HG02970 (cell line): ENCODE measurements around the gene ATF3.

Experiments
- ATAC-seq: cut with Tn5 transposase; IDR thresholded peaks from one replicate; pipeline ENCODE4 v1.9.1; 2021; ENCODE audit warnings: mild to moderate bottlenecking, moderate library complexity, moderate number of reproducible peaks; ENCODE audit not compliant: unreplicated experiment, low FRiP score

ATF3 gene

GRCh38 chr1:212608392-212608958 lies at the start of gene ATF3:
Gene ATF3, plus strand, starts transcription at chr1:212608761. Its CDS starts 6,261 bp downstream, at chr1:212615022.
- ATAC-seq = peak; percentile 59

DNA sequence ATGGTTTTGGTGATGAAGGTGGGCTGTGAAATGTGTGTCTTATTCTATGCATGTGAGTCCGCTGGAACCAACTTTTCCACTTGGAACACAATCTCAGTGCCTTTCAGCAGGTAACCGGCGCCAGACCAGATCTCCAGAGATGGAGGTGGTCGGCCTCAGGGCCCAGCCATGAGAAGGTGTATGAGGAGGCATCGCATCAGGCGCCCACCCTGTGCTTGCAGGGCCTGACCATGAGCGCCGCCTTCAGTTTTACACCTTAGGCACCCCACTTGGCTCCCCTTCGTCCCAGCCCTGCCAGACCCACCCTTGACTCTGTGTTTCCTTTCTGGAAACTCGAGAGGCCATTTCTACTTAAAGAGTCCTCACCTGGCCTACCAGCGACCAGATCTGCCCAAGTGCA lies 48.6 kb upstream of the ATF3 start:
- no peak for ATAC-seq

DNA sequence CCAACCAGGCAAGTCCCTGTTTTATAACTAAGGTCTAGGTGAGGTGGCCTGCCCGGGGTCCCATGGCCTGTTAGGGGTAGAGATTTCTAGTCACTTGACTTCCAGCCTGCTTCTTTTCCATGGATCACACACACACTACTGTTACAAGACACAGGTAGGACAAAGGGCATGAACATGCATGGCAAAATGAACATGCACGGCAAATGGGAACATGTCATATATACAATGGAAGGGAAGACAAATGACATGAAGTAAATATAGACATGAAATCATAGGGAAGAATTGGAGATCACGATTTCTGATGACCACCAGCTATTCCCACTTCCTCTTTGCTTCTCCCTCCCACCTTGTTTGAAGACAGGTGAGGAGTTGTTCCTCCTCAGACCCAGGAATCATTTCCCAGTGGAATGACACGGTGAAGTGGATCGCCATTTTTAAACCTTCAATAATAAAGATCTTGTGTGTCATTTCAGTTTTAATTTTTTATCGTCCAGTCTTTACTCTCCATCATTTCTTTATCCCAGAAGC lies 47.6 kb upstream of the ATF3 start:
- ATAC-seq = no peak

- ATAC-seq = no peak
These were observed 47.0 kb upstream of the ATF3 start for GRCh38 chr1:212561501-212561931.

GRCh38 chr1:212562771-212563170 lies 45.8 kb upstream of the ATF3 start:
- ATAC-seq = no peak

DNA sequence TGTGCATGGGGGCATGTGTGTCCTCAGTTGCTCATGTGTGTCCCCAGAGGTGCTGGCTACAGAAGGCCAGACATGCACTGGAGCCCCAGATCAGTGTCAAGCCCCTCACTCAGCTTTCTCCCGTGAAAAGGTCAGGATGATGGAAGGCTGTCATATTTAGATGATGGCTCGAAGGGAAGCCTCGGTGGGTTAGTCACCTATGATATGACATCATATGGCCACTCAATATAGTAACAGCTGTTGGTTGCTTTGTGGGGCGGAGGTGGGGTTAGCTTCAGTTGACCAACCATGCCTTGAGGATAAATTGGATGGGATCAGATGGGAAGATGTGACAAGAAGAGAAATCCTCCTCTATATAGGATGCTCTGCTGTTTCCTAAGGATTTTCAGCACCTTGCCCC lies 43.5 kb upstream of the ATF3 start:
- ATAC-seq = no peak

GRCh38 chr1:212565571-212566305 lies 42.8 kb upstream of the ATF3 start:
- ATAC-seq = no peak

DNA sequence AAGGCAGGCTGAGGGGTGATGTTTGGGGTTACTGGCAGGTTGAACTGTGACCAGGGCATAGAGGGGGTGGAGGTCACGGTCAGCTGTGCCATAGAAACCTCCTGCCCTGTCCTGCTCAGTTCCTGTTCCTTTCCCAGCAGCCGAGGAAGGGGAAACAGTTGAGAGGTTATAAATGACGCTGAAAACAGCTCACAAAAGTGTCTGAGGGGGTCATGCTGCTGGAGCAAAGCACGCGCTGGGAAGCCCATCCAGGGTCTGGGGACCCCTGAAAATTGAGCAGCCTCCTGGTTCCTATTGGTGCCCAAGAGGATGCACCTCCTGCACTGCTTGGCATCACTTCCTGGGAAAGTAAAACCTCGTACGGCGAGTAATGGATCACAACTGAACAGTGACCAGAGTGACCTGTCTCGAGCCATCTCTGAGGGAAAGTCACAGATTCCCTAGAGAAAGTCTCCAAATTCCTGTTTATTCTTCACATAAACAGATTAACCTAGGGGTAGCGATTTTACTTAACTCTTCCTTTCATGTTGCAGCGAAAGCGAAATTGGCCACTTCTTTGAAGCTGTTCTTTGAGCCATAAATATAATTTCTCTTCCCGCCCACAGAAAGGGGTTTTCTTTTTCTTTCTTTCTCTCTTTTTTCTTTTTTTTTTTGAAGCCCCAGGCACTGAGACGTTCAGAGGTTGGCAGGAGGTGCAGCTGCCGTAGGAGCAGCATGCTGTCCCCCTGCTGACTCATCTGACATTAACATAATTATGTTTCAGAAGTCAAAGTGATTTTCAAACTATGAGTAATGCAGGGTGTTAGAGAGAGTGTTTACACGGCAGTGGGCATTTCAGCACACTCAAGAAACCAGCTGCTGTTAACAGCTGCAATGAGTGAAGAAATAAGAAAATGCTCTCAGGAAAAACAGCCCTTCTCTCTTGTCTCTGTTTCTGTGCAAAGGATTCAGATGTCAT lies 41.8 kb upstream of the ATF3 start:
- peak; percentile 96 for ATAC-seq

GRCh38 chr1:212567638-212568037 lies 40.9 kb upstream of the ATF3 start:
- ATAC-seq = no peak

GRCh38 chr1:212568978-212569537 lies 39.5 kb upstream of the ATF3 start:
- no peak for ATAC-seq

DNA sequence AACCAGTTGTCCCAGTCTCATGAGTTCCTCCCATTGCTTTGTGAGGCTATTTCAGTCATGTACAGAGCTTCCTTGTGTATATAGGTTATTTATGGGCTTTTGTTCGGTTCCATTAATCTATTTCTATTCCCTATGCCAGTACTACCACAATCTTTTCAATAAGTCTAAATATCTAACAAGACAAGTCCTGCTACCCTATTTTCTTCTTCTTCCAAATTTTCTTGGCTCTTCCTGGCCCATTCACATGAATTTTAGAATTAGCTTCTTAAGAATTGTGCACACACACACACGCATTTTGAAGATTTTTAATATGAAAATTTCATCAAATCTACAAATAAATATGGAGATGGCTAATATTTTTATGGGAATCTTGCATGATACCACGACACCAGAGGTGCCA lies 33.8 kb upstream of the ATF3 start:
- ATAC-seq = no peak

GRCh38 chr1:212575333-212575732 lies 33.2 kb upstream of the ATF3 start:
- no peak for ATAC-seq

DNA sequence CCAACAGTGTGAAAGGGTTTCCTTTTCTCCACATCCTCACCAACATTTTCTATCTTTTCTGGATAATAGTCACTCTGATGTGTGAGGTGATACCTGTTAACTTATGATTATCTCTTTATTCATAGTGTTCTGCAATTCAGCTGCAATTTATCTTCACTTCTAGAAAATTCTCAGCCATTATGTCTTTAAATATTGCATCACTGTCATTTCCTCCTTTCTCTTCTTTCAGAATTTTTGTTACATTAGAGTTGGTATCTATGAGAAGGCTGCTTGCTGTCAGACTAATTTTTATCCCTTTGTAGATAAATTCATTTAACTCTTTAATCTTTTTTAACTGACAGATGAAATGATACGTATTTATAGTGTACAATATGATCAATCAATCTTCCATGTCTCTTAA lies 30.5 kb upstream of the ATF3 start:
- ATAC-seq = no peak

DNA sequence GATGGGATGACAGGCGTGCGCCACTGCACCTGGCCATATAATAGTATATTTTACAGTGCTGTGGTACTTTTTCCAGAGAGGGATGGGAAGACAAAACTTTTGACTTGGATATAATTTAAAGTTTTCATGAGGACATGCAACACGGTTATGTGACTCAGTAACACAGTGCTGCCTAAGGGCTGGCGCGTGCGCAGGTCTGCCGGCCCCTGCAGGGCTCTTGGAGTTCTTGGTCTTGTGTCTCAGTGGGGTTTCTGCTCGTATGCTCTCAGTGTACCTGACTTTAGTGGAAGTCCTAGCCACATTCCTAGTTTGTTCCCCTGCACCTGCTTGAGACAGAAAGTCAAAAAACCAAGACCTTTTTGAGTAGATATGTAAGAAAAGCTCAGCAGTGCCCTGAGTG lies 27.5 kb upstream of the ATF3 start:
- no peak for ATAC-seq

- no peak for ATAC-seq
These were observed 26.3 kb upstream of the ATF3 start for GRCh38 chr1:212582291-212582690.

DNA sequence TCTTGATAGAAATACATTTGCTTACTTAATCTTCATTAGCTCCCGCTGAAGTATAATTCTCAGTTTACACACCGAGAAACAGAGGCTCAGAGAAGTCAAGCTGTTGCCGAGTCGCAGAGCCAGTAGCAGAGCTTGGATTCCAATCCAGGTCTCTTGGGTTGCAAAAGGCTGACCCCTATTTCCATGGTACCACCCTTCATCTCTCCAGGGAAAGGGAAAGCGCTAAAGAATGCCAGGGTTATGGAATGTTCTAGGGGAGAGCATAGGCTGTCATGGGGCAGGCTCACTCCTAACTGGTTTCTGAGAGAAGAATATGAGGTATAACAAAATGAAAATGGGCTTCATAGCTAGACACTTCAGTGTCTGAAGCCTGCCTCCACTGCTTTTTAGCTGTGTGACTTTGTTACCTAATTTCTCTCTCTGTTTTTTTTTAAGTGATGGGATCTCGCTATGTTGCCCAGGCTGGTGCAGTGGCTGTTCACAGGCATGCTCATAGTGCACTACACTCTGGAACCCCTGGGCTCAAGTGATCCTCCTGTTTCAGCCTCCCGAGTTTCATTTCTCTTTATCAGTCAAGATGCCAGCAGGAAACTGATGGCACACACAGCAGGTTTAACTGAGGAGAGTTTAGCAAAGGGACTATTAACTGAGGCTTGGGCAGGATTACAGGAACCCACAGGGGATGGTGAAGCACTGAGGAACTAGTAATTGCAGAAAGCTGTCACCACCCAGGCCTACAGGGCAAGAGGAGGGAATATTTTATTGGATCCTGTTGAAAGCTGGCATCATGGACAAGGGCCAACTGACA lies 25.5 kb upstream of the ATF3 start:
- ATAC-seq = no peak

GRCh38 chr1:212583643-212584042 lies 24.9 kb upstream of the ATF3 start:
- no peak for ATAC-seq

DNA sequence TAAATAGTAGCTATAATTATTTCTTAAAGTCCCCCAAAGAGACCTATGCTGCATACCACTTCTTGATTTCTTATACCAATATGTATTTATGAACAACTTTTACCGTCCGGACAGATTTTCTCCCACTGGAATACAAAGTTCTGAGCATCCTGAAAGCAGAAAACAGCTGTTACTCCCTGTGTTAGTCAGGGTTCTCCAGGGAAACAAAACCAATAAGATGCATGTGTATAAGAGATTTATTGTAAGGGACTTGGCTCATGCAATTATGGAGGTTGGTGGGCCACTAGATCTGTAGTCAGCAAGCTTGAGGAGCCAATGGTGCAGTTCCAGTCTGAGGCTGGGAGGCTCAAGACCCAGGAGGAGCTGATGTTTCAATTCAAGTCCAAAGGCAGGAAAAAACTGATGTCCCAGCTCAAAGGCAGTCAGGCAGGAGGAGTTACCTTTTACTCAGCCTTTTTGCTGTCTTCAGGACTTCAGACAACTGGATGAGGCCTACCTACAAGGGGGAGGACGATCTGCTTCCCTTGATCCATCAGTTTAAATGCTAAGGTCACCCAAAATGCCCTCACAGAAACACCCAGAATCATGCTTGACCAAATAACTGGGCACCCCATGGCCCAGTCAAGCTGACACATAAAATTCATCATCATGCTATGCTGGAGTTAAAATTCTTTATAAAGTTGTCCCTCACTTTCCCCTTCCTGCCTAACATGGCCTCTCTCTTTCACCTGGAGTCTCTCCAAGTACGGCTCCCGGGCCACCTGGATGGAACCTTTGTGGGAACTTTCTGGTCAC lies 24.3 kb upstream of the ATF3 start:
- ATAC-seq = no peak

GRCh38 chr1:212585210-212585609 lies 23.4 kb upstream of the ATF3 start:
- no peak for ATAC-seq
